B cell (primary cell): ENCODE data around the gene MTCL1. TPM values are rescaled to one million over a fixed set of nuclear protein-coding genes. Genes with fewer than 3 reads are reported as not detected.

Source experiments
- ATAC-seq: fragments of 200-7000 bp; cut with Tn5 transposase; one replicate; pipeline ENCODE4 v1.10.0; 2021; ENCODE audit warnings: low read depth, mild to moderate bottlenecking, moderate number of reproducible peaks, moderate library complexity
- CTCF ChIA-PET: fragments of 350-600 bp; sonication (Branson Sonifier 250); formaldehyde crosslinking; loops from one replicate; lab custom pipeline; 2021; ENCODE audit warnings: antibody characterized with exemption, inconsistent platforms; lab: Charles Lee
- POLR2A ChIA-PET: fragments of 350-600 bp; sonication (Branson Sonifier 250); formaldehyde crosslinking; loops from one replicate; lab custom pipeline; 2021; ENCODE audit warnings: antibody characterized with exemption; lab: Charles Lee
- DNase-seq: peaks from one replicate; pipeline ENCODE4 v3.0.0; 2013
- H2AFZ ChIP-seq: 2 replicates; pipeline ENCODE4 v1.6.1; 2012; ENCODE audit warnings: mild to moderate bottlenecking, low read depth, low read length; ENCODE audit not compliant: insufficient read depth, poor library complexity, severe bottlenecking
- H3K27ac ChIP-seq, 2 donors: 1 replicate in 1 of 2; 2 replicates in 1 of 2; pipeline ENCODE4 v1.5.1; 2012 to 2013; ENCODE audit warnings: low read length in 2 of 2, mild to moderate bottlenecking in 2 of 2, moderate library complexity in 1 of 2
- H3K27me3 ChIP-seq, 4 experiments: fragments of 200-600 bp in 1 of 4; sonication (generic) in 1 of 4; replicated peaks in 1 of 4; 1 replicate in 2 of 4; 2 replicates in 2 of 4; pipeline versions ENCODE4 v1.6.1 to v1.7.0; 2013 to 2016; ENCODE audit warnings: low read length in 3 of 4, mild to moderate bottlenecking in 2 of 4, mixed read lengths in 1 of 4, moderate library complexity in 1 of 4; ENCODE audit not compliant: insufficient read depth in 4 of 4, control insufficient read depth in 3 of 4; ENCODE audit errors: control extremely low read depth in 1 of 4
- H3K36me3 ChIP-seq, 2 experiments: replicated peaks in 1 of 2; 1 replicate in 1 of 2; 2 replicates in 1 of 2; pipeline versions ENCODE4 v1.6.1 to v1.7.1; 2013; ENCODE audit warnings: low read length in 1 of 2; ENCODE audit not compliant: insufficient read depth in 2 of 2, control insufficient read depth in 1 of 2; ENCODE audit errors: control extremely low read depth in 1 of 2, extremely low read depth in 1 of 2
- H3K4me1 ChIP-seq, 2 donors: fragments of 200-600 bp in 1 of 2; sonication (generic) in 1 of 2; 1 replicate in 1 of 2; 2 replicates in 1 of 2; pipeline versions ENCODE4 v1.5.1 to v1.6.1; 2013 to 2017; ENCODE audit warnings: low read length in 2 of 2; ENCODE audit not compliant: control insufficient read depth in 2 of 2, insufficient read depth in 2 of 2
- H3K4me2 ChIP-seq: replicated peaks from 2 replicates; pipeline ENCODE3; 2012; ENCODE audit warnings: mild to moderate bottlenecking, low read depth, low read length; ENCODE audit not compliant: poor library complexity, severe bottlenecking
- H3K4me3 ChIP-seq, 5 experiments: fragments of 200-600 bp in 1 of 5; sonication (generic) in 1 of 5; 1 replicate in 3 of 5; 2 replicates in 2 of 5; pipeline versions ENCODE4 v1.5.1 to v1.7.0; 2011 to 2016; ENCODE audit warnings: low read length in 4 of 5, mild to moderate bottlenecking in 4 of 5, low read depth in 2 of 5, control low read depth in 1 of 5, moderate library complexity in 1 of 5; ENCODE audit not compliant: insufficient read depth in 1 of 5; ENCODE audit errors: control extremely low read depth in 1 of 5, extremely low read depth in 1 of 5
- H3K79me2 ChIP-seq: fragments of 200-600 bp; sonication (generic); one replicate; pipeline ENCODE4 v1.6.0; 2016; ENCODE audit warnings: low read length; ENCODE audit not compliant: control insufficient read depth, insufficient read depth
- H3K9ac ChIP-seq: fragments of 200-600 bp; sonication (generic); 2 replicates; pipeline ENCODE4 v1.6.1; 2017; ENCODE audit warnings: mild to moderate bottlenecking, low read length, moderate library complexity
- H3K9me3 ChIP-seq, 3 donors: one replicate each; pipeline versions ENCODE4 v1.6.1 to v1.7.1; 2013; ENCODE audit warnings: low read length in 2 of 3; ENCODE audit not compliant: control insufficient read depth in 2 of 3, insufficient read depth in 1 of 3; ENCODE audit errors: control extremely low read depth in 1 of 3
- H4K20me1 ChIP-seq: 2 replicates; pipeline ENCODE4 v1.6.0; 2012; ENCODE audit warnings: mild to moderate bottlenecking, low read length; ENCODE audit not compliant: insufficient read depth, control insufficient read depth, poor library complexity, severe bottlenecking
- H3K27ac Mint-ChIP-seq: one replicate; pipeline ENCODE4 v1.8.0; 2021; ENCODE audit warnings: mixed read lengths
- H3K27me3 Mint-ChIP-seq: one replicate; pipeline ENCODE4 v1.8.0; 2021; ENCODE audit warnings: mixed read lengths
- H3K4me1 Mint-ChIP-seq: one replicate; pipeline ENCODE4 v1.8.0; 2021; ENCODE audit warnings: mixed read lengths
- H3K4me3 Mint-ChIP-seq: one replicate; pipeline ENCODE4 v1.8.0; 2021; ENCODE audit warnings: mixed read lengths
- H3K9me3 Mint-ChIP-seq: one replicate; pipeline ENCODE4 v1.8.0; 2022; ENCODE audit warnings: mixed read lengths; ENCODE audit not compliant: insufficient read depth
- CTCF ChIP-seq: fragments of 200-600 bp; IDR thresholded peaks from one replicate; pipeline ENCODE4 v1.8.0; 2022; ENCODE audit warnings: antibody characterized with exemption, mild to moderate bottlenecking
- EZH2 ChIP-seq: IDR thresholded peaks from 2 replicates; pipeline ENCODE4 v1.6.1; 2012; ENCODE audit warnings: borderline replicate concordance, low read depth, mild to moderate bottlenecking, moderate library complexity, low read length; ENCODE audit not compliant: insufficient read depth, poor library complexity, severe bottlenecking
- WGBS: methylation state at CpG from one replicate; pipeline ENCODE4 v1.1.5; 2013; ENCODE audit warnings: missing lambda C conversion rate; ENCODE audit not compliant: insufficient coverage; 5-methylcytosine and 5-hydroxymethylcytosine counted together
- intact Hi-C: fragments of 100-400 bp; cut with micrococcal nuclease; formaldehyde crosslinking; loops from one replicate; pipeline ENCODE4 v1.10.0; 2022
- polyA plus RNA-seq: library from polyadenylated mRNA; depleted of rRNA; stranded (reverse); fragments of >200 nt; gene quantifications from 2 replicates; pipeline ENCODE4 v1.2.3, GENCODE V29; 2012
- total RNA-seq, 2 donors: library from RNA; stranded (reverse); fragments of 120-200 nt in 1 of 2; gene quantifications; 1 replicate in 1 of 2; 2 replicates in 1 of 2; pipeline versions ENCODE4 v1.2.3 to v1.2.4, GENCODE V29; 2013 to 2022

Gene MTCL1
- total and polyA plus RNA-seq, 2 donors (not counting 1 experiment from before 2014, with no cell fraction given), result 2.7 to 5.8 TPM

GRCh38 chr18:8744038-8744437, 38.7 kb downstream of the MTCL1 start:
- Histone ChIP-seq H2AFZ (no peak overlapping the region), H3K4me3 (no peak overlapping the region), H3K4me2 (no peak overlapping the region), H4K20me1 (no peaks in the 10 kb centered on the region), H3K36me3 (no peaks in the 10 kb centered on the region), H3K9ac (no peak overlapping the region), H3K79me2 (peaks cover 8% of the 10 kb centered on the region), H3K4me1 (peaks cover 16% of the 10 kb centered on the region in 2 donors), H3K27ac (no peak overlapping the region), H3K27me3 (no peaks in the 10 kb centered on the region), H3K9me3 (peaks cover 11 to 27% (median 20%) of the 10 kb centered on the region in 3 donors)
- Mint-ChIP-seq H3K27me3 (no peaks in the 10 kb centered on the region), H3K4me3 (no peak overlapping the region), H3K4me1 (peaks cover 31% of the 10 kb centered on the region), H3K27ac (no peak overlapping the region), H3K9me3 (peaks cover 5% of the 10 kb centered on the region)
- DNase-seq (no peak), ATAC-seq (no peak)
- WGBS, result 100% methylated on average over 1 of the region's 7 CpGs
- ChIA-PET POLR2A (no interaction called here), CTCF (no interaction called here)
- no peak for TF ChIP-seq CTCF
- no peak for TF ChIP-seq EZH2
- intact Hi-C loops, result no loop called here

- no peaks in the 10 kb centered on the region for H3K27me3 ChIP-seq
- Mint-ChIP-seq H3K27ac (no peak overlapping the region), H3K4me1 (peaks cover 27% of the 10 kb centered on the region), H3K9me3 (peaks cover 5% of the 10 kb centered on the region), H3K27me3 (no peaks in the 10 kb centered on the region), H3K4me3 (no peak overlapping the region)
- H3K79me2 ChIP-seq, result peaks cover 8% of the 10 kb centered on the region
- POLR2A ChIA-PET, result no interaction called here
- CTCF ChIA-PET, result no interaction called here
- H2AFZ ChIP-seq, result no peak overlapping the region
- intact Hi-C loops, result no loop called here
- no peak for DNase-seq
- no peak for TF ChIP-seq EZH2
- TF ChIP-seq CTCF, result no peak
- no peak overlapping the region for H3K4me3 ChIP-seq
- H4K20me1 ChIP-seq, result no peaks in the 10 kb centered on the region
- peaks cover 16% of the 10 kb centered on the region in 2 donors for H3K4me1 ChIP-seq
- H3K9ac ChIP-seq, result no peak overlapping the region
- H3K9me3 ChIP-seq, result peaks cover 11 to 25% (median 20%) of the 10 kb centered on the region in 3 donors
- no peak for ATAC-seq
- H3K36me3 ChIP-seq, result no peaks in the 10 kb centered on the region
- no CpG with 5 or more reads among the region's 4 CpGs for WGBS
- H3K27ac ChIP-seq, result no peak overlapping the region
- no peak overlapping the region for H3K4me2 ChIP-seq
Observed at GRCh38 chr18:8744656-8745055, 39.3 kb downstream of the MTCL1 start.
